ENCODE data around the gene TTF2. TPM values are rescaled to one million over a fixed set of nuclear protein-coding genes. Genes with fewer than 3 reads are reported as not detected.

TTF2 gene
- total RNA-seq, 4 donors from 2014 or later, result 6.6 to 12.8 (median 9.0) TPM

- Histone ChIP-seq H3K36me3 (no peaks in the 10 kb centered on the region), H3K9me3 (no peaks in the 10 kb centered on the region), H3K27me3 (no peaks in the 10 kb centered on the region), H3K4me3 (no peak overlapping the region), H3K4me1 (no peaks in the 10 kb centered on the region), H3K27ac (replicated peaks in 1 of 4) (no peak overlapping the region)
- TF ChIP-seq POLR2A (IDR thresholded peaks at IDR 0.05; ENCODE audit: low read depth) (no peak), CTCF (IDR thresholded peaks at IDR 0.05) (no peak), POLR2AphosphoS5 (IDR thresholded peaks at IDR 0.05) (no peak), EP300 (IDR thresholded peaks at IDR 0.05) (no peak)
- intact Hi-C loops (cut with DNase I), result no loop called here
- no peak for DNase-seq (ENCODE audit: extremely low spot score)
- 79% methylated on average over 1 of the region's 1 CpG for WGBS
Observed at GRCh38 chr1:117037802-117038201, 22.3 kb upstream of the TTF2 start.

GRCh38 chr1:117038236-117038635 lies 21.9 kb upstream of the TTF2 start:
- peak; percentile 86 for DNase-seq (ENCODE audit: extremely low spot score)
- Histone ChIP-seq H3K27ac (replicated peaks in 1 of 4) (no peak overlapping the region), H3K27me3 (no peaks in the 10 kb centered on the region), H3K9me3 (no peaks in the 10 kb centered on the region), H3K4me3 (no peak overlapping the region), H3K36me3 (no peaks in the 10 kb centered on the region), H3K4me1 (no peaks in the 10 kb centered on the region)
- WGBS, result 86% methylated on average over 6 of the region's 6 CpGs
- intact Hi-C loops (cut with DNase I), result no loop called here
- no peak for TF ChIP-seq POLR2AphosphoS5 (IDR thresholded peaks at IDR 0.05)
- TF ChIP-seq CTCF (IDR thresholded peaks at IDR 0.05), result no peak
- no peak for TF ChIP-seq POLR2A (IDR thresholded peaks at IDR 0.05; ENCODE audit: low read depth)
- TF ChIP-seq EP300 (IDR thresholded peaks at IDR 0.05), result no peak

DNA sequence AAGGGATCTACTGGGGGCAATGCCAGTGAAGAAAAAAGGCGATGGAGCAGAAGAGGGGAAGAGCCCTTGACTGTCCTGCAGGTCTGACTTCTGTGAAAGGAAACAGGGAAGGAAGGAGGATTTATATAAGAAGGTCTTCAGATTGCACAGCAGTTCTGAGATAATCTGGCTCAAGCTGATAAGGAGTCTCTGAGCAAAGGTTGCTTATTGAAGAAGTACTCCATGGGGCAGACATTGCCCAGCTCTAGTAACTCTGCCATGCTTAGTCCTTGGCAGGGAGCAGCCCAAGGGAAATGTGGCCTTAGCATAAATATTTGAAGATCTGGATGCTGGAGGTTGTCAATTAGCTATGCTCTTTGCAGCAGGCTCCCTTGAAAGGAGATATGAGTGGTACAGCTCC lies 15.9 kb upstream of the TTF2 start:
- H3K9me3 ChIP-seq, result no peaks in the 10 kb centered on the region
- H3K4me1 ChIP-seq, result no peaks in the 10 kb centered on the region
- no peak overlapping the region for H3K4me3 ChIP-seq
- H3K27me3 ChIP-seq, result no peaks in the 10 kb centered on the region
- peak; percentile 53 for DNase-seq (ENCODE audit: extremely low spot score)
- H3K27ac ChIP-seq (replicated peaks in 1 of 4), result no peak overlapping the region
- H3K36me3 ChIP-seq, result no peaks in the 10 kb centered on the region
- 94% methylated on average over 1 of the region's 1 CpG for WGBS
- intact Hi-C loops (cut with DNase I), result no loop called here
- no peak for TF ChIP-seq EP300 (IDR thresholded peaks at IDR 0.05)
- no peak for TF ChIP-seq POLR2A (IDR thresholded peaks at IDR 0.05; ENCODE audit: low read depth)
- TF ChIP-seq CTCF (IDR thresholded peaks at IDR 0.05), result no peak

DNA sequence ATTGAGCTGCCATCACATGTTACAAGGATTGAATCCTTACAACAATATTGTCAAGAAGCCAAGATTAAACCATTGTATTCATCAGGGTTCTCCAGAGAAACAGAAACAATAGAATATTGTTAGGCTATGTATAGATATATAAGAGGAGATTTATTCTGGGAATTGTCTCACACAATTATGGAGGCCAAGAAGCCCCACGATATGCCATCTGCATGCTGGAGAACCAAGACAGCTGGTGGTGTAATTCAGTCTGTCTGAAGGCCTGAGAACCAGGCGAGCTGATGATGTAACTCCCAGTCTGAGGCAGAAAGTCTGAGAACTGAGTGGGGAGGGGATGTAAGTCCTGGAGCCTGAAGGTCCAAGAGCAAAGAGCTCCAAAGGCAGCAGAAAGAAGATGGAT lies 14.5 kb upstream of the TTF2 start:
- no peak overlapping the region for H3K27ac ChIP-seq (replicated peaks in 1 of 4)
- intact Hi-C loops (cut with DNase I), result no loop called here
- H3K9me3 ChIP-seq, result no peaks in the 10 kb centered on the region
- 63% methylated on average over 2 of the region's 2 CpGs for WGBS
- no peak overlapping the region for H3K4me3 ChIP-seq
- TF ChIP-seq CTCF (IDR thresholded peaks at IDR 0.05), result no peak
- no peak for TF ChIP-seq EP300 (IDR thresholded peaks at IDR 0.05)
- no peak for TF ChIP-seq POLR2A (IDR thresholded peaks at IDR 0.05; ENCODE audit: low read depth)
- TF ChIP-seq POLR2AphosphoS5 (IDR thresholded peaks at IDR 0.05), result no peak
- no peaks in the 10 kb centered on the region for H3K36me3 ChIP-seq
- H3K4me1 ChIP-seq, result no peaks in the 10 kb centered on the region
- DNase-seq (ENCODE audit: extremely low spot score), result peak; percentile 42
- no peaks in the 10 kb centered on the region for H3K27me3 ChIP-seq

- Histone ChIP-seq H3K4me3 (no peak overlapping the region), H3K4me1 (peaks cover 0 to 5% (median 2%) of the 10 kb centered on the region in 4 donors), H3K27ac (replicated peaks in 1 of 4) (no peak overlapping the region), H3K9me3 (no peaks in the 10 kb centered on the region), H3K36me3 (no peaks in the 10 kb centered on the region), H3K27me3 (no peaks in the 10 kb centered on the region)
- TF ChIP-seq POLR2AphosphoS5 (IDR thresholded peaks at IDR 0.05) (no peak), POLR2A (IDR thresholded peaks at IDR 0.05; ENCODE audit: low read depth) (no peak), CTCF (IDR thresholded peaks at IDR 0.05) (no peak), EP300 (IDR thresholded peaks at IDR 0.05) (no peak)
- DNase-seq (ENCODE audit: extremely low spot score), result no peak
- 72% methylated on average over 4 of the region's 4 CpGs for WGBS
- intact Hi-C loops (cut with DNase I), result no loop called here
Observed at GRCh38 chr1:117046781-117047180, 13.3 kb upstream of the TTF2 start.
